ENCODE data around the gene TDP1. TPM values are rescaled to one million over a fixed set of nuclear protein-coding genes. Genes with fewer than 3 reads are reported as not detected.

Gene TDP1
- total and polyA plus RNA-seq, 2 experiments from 2014 or later: 23.0 to 63.6 TPM

GRCh38 chr14:89965839-89966238, 10.1 kb downstream of the TDP1 start:
- no peak for DNase-seq (ENCODE audit: low spot score)
- H3K36me3 Mint-ChIP-seq (ENCODE audit: low read depth): peaks cover 46% of the 10 kb centered on the region
- Histone ChIP-seq H3K27ac (ENCODE audit: low read depth) (no peak overlapping the region), H3K4me1 (ENCODE audit: insufficient read depth) (peaks cover 3% of the 10 kb centered on the region; the same call in 1 of the 2 replicates), H3F3A (replicated peaks; ENCODE audit: low read depth) (no peaks in the 10 kb centered on the region), H3K79me2 (replicated peaks; ENCODE audit: insufficient read depth) (peaks cover 11% of the 10 kb centered on the region), H3K36me3 (ENCODE audit: insufficient read depth) (peaks cover 31% of the 10 kb centered on the region), H3K9me2 (ENCODE audit: insufficient read depth) (no peaks in the 10 kb centered on the region), H3K27me3 (ENCODE audit: insufficient read depth) (no peaks in the 10 kb centered on the region), H4K20me1 (replicated peaks; ENCODE audit: insufficient read depth) (peaks cover 16% of the 10 kb centered on the region), H3K4me3 (no peak overlapping the region), H2AFZ (no peak overlapping the region), H3K4me2 (no peak overlapping the region)
- no peak for ATAC-seq
- no peaks in the 10 kb centered on the region for H3K9me3 Mint-ChIP-seq
- peaks cover 3% of the 10 kb centered on the region; the same call in 2 of the 3 replicates for H3K4me1 Mint-ChIP-seq
- H3K27ac Mint-ChIP-seq: no peak overlapping the region
- TF ChIP-seq NANOG (IDR thresholded peaks at IDR 0.05; ENCODE audit: borderline replicate concordance): no peak
- TF ChIP-seq, protein P1, sequence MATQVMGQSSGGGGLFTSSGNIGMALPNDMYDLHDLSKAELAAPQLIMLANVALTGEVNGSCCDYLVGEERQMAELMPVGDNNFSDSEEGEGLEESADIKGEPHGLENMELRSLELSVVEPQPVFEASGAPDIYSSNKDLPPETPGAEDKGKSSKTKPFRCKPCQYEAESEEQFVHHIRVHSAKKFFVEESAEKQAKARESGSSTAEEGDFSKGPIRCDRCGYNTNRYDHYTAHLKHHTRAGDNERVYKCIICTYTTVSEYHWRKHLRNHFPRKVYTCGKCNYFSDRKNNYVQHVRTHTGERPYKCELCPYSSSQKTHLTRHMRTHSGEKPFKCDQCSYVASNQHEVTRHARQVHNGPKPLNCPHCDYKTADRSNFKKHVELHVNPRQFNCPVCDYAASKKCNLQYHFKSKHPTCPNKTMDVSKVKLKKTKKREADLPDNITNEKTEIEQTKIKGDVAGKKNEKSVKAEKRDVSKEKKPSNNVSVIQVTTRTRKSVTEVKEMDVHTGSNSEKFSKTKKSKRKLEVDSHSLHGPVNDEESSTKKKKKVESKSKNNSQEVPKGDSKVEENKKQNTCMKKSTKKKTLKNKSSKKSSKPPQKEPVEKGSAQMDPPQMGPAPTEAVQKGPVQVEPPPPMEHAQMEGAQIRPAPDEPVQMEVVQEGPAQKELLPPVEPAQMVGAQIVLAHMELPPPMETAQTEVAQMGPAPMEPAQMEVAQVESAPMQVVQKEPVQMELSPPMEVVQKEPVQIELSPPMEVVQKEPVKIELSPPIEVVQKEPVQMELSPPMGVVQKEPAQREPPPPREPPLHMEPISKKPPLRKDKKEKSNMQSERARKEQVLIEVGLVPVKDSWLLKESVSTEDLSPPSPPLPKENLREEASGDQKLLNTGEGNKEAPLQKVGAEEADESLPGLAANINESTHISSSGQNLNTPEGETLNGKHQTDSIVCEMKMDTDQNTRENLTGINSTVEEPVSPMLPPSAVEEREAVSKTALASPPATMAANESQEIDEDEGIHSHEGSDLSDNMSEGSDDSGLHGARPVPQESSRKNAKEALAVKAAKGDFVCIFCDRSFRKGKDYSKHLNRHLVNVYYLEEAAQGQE (IDR thresholded peaks at IDR 0.05; ENCODE audit: unreplicated experiment): no peak
- TF ChIP-seq EZH2phosphoT487 (IDR thresholded peaks at IDR 0.05; ENCODE audit: unreplicated experiment): no peak
- no peak for TF ChIP-seq EZH2 (IDR thresholded peaks at IDR 0.05; ENCODE audit: low read depth, unreplicated experiment)
- no peak for TF ChIP-seq CTCF (conservative IDR thresholded peaks at IDR 0.05; ENCODE audit: low read depth in 2 of 2)
- no peak for TF ChIP-seq CREB1 (CRISPR knock-in tag; IDR thresholded peaks at IDR 0.05; ENCODE audit: low read depth)
- no peak for TF ChIP-seq STAT1 (IDR thresholded peaks at IDR 0.05; ENCODE audit: unreplicated experiment)
- no peak for TF ChIP-seq ZNF331 (CRISPR knock-in tag; IDR thresholded peaks at IDR 0.05; ENCODE audit: low read depth)
- TF ChIP-seq ETS1 (IDR thresholded peaks at IDR 0.05): no peak
- no peak for TF ChIP-seq POLR2AphosphoS5 (IDR thresholded peaks at IDR 0.05; ENCODE audit: low read depth)
- TF ChIP-seq ZNF114 (CRISPR knock-in tag; IDR thresholded peaks at IDR 0.05): no peak
- no peak for TF ChIP-seq JUNB (IDR thresholded peaks at IDR 0.05; ENCODE audit: unreplicated experiment)
- no peak for TF ChIP-seq ZNF462 (CRISPR knock-in tag; IDR thresholded peaks at IDR 0.05)
- H3K27me3 Mint-ChIP-seq (ENCODE audit: insufficient read depth, low read depth, poor library complexity): peaks cover 7% of the 10 kb centered on the region
- no peak overlapping the region for H3K4me3 Mint-ChIP-seq
